Measurements from ENCODE around the gene DONSON.
A peak's percentile ranks its signal among the peaks of the same experiment; 100 is the strongest.
"Not testable (repeated sequence)": the region's sequence is repeated elsewhere in the genome, so short reads cannot be mapped to it uniquely, and the experiment has no call there.

DONSON gene

DNA sequence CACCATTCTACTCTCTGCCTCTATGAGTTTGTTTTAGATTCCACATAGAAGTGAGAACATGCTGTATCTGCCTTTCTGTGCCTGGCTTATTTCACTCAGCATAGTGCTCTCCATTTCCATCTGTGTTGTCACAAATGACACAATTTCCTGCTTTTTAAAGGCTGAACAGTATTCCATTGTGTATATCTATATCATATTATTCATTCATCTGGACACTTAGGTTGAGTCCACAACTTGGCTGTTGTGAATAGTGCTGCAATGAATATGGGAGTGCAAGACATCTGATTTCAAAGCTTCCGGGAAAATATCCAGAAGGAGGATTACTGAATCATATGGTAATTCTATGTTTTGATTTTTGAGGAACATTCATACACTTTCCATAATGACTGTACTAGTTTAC lies 20.1 kb upstream of the DONSON start:
- no peak for DNase-seq (ENCODE audit: low read depth)
- H3K4me3 ChIP-seq (ENCODE audit: low read depth, low read length): no peak overlapping the region
- TF ChIP-seq, protein P1, sequence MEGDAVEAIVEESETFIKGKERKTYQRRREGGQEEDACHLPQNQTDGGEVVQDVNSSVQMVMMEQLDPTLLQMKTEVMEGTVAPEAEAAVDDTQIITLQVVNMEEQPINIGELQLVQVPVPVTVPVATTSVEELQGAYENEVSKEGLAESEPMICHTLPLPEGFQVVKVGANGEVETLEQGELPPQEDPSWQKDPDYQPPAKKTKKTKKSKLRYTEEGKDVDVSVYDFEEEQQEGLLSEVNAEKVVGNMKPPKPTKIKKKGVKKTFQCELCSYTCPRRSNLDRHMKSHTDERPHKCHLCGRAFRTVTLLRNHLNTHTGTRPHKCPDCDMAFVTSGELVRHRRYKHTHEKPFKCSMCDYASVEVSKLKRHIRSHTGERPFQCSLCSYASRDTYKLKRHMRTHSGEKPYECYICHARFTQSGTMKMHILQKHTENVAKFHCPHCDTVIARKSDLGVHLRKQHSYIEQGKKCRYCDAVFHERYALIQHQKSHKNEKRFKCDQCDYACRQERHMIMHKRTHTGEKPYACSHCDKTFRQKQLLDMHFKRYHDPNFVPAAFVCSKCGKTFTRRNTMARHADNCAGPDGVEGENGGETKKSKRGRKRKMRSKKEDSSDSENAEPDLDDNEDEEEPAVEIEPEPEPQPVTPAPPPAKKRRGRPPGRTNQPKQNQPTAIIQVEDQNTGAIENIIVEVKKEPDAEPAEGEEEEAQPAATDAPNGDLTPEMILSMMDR (conservative IDR thresholded peaks at IDR 0.05; ENCODE audit: low read depth, low read length): no peak

DNA sequence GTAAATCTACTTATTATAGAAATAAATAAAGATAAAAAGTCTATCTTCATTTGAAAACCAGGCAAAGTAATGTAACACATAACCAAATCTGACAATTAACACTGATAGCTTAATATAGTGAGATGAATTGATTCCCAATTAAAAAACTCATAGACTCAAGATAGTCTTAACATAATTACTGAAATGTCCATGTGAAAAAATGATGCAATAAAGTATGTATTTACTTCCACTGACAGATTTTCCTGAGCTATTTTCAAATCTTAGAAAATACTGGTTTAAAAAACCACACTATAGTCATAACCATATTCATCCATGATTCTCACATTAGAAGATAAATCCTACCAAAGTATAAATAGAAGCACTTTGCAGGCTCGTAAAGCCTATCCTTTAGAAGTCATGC lies 9.6 kb upstream of the DONSON start:
- no peak overlapping the region for H3K4me3 ChIP-seq (ENCODE audit: low read depth, low read length)
- DNase-seq (ENCODE audit: low read depth): no peak
- TF ChIP-seq, protein P1 (conservative IDR thresholded peaks at IDR 0.05; ENCODE audit: low read depth, low read length): no peak

DNA sequence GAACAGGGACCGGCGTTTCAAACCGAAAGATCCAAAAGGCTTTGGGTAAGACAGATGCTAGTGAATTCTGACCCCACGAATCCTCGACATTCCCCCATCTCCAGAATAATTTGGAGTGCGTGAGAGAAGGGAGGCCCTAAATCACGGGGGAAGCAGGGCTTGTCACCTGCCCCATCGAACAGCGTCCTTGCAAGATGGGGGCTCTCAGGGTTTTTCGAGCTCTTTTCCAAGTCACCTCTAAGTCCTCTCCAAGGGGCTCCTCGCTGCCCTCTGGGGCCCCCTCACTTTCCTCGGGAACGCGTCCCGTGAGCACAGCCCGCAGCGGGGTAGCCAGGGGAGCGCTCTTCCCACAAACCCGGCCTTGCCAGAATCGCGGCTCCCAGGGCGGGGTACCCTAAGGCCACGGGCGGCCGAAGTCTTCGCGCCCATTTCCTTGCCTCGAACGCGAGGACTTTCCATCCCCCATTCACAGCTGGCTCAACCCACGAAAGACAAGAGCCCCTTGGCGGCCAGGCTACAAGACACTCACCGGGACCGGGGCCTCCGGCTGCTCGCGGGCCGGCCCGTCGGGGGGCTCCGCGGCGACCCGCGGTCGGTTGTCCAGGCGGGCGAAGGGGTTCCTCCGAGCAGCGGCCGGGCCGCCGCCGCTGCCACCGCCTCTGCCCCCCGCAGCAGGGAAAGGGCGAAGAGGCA lies 546 bp downstream of the DONSON start:
- peak; percentile 37 for DNase-seq (ENCODE audit: low read depth)
- TF ChIP-seq, protein P1 (conservative IDR thresholded peaks at IDR 0.05; ENCODE audit: low read depth, low read length): no peak
- H3K4me3 ChIP-seq (ENCODE audit: low read depth, low read length): peak overlapping the region; percentile 75

DNA sequence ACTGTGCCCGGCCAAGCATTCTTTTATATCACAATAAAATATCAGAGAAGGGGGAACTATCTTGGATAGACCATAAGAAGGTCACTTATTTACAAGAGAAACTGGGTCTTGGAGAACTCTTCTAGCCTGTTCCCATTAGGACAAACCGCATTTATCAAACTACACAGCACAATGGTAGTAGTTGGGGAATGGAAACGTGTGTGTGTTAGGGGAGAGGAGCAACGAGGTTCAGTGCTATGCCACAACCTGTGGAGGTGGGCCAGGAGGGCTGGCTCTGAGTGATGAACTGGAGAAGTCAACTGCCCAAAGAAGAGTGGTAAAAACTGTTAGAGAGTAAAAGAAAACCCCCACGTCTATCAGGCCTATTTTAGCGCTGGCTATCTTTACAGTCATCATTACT lies 1.6 kb downstream of the DONSON start:
- DNase-seq (ENCODE audit: low read depth): no peak
- H3K4me3 ChIP-seq (ENCODE audit: low read depth, low read length): no peak overlapping the region
- TF ChIP-seq, protein P1 (conservative IDR thresholded peaks at IDR 0.05; ENCODE audit: low read depth, low read length): no peak

DNA sequence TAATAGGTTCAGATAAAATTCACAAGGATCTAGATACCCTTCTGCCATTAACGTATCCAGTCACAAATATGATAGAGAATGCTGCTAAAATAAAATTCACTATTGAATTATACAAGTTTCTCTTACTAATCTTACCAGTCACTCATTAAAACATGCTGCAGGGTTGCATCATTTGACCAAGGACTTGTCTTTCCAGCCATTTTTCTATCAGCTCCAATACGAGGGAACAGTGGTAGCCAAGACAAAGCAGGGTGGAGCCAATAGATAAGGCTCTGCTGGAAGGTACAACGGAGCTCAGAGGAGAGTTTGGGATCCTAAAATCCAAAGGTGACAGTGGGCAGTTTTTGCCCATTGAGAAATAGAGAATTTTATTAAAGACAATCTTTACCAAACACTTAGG lies 4.0 kb downstream of the DONSON start:
- H3K4me3 ChIP-seq (ENCODE audit: low read depth, low read length): no peak overlapping the region
- TF ChIP-seq, protein P1 (conservative IDR thresholded peaks at IDR 0.05; ENCODE audit: low read depth, low read length): no peak
- no peak for DNase-seq (ENCODE audit: low read depth)

DNA sequence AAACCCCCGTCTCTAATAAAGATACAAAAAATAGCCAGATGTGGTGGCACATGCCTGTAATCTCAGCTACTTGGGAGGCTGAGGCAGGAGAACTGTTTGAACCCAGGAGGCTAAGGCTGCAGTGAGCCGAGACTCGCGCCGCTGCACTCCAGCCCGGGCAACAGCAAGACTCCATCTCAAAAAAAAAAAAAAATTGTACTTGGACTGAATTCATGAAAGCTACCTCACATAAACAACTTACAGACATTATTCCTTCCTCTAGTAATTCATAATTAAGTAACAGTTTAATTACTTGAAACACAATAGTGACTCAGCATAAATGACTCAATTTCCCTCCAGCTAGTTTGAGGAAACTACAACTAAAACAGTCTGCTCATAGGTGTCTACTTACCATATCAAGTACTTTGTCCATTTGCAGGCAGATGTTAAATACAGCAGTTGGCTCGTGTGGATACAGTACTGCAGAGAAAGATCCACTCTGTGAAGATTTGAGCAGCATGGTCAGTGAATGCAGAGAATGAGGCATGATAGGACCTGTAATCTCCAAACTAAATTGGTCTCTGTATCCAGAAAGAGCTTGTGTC lies 9.4 kb downstream of the DONSON start:
- TF ChIP-seq, protein P1 (conservative IDR thresholded peaks at IDR 0.05; ENCODE audit: low read depth, low read length): no peak
- H3K4me3 ChIP-seq (ENCODE audit: low read depth, low read length): no peak overlapping the region
- DNase-seq (ENCODE audit: low read depth): peak; percentile 10

DNA sequence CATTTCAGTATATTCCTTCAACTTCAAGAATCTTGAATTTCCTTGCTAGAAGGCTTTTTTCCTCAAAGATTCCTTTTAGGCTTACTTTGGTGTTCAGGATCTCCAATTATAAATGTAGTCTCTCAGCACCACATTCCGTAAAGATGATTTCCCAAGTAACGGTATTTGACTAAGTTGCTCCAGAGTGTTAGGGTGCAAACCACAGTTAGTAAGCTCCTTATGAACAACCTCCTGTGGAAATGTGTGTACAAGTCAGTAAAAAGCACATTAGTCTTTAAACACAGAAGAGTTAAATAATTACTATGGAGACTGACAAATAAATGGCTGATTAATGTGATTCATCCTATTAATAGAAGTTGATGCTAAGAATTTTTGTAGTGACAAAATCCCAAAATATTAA lies 10.3 kb downstream of the DONSON start:
- no peak overlapping the region for H3K4me3 ChIP-seq (ENCODE audit: low read depth, low read length)
- DNase-seq (ENCODE audit: low read depth): peak; percentile 59
- TF ChIP-seq, protein P1 (conservative IDR thresholded peaks at IDR 0.05; ENCODE audit: low read depth, low read length): no peak

DNA sequence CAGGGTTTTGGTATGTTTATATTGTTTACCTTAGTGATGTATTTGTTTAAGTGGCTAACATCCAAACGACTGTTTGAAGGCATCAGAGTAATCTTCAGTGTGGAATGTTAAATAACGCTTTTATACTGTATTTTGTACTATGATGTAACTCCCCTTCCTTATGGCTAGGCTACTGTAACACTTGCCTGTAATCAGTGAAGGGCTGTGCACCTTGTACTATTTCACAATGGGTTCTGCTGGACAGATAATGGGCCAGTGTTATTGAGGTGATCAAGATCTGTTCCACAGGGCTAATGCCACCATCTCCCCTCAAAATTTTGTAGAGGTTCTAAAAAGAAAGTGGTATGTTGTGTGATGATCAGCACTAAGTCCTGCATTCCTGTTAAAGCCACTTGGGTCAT lies 11.7 kb downstream of the DONSON start:
- H3K4me3 ChIP-seq (ENCODE audit: low read depth, low read length); DNase-seq (ENCODE audit: low read depth): not testable (repeated sequence)

Measured in choroid plexus epithelial cell (primary cell).